NCI-H187 (cell line): ENCODE measurements around the gene SELL.
"Not testable (repeated sequence)": the region's sequence is repeated elsewhere in the genome, so short reads cannot be mapped to it uniquely, and the experiment has no call there.

Source experiments
- DNase-seq, 2 experiments: peaks; one replicate each; lab custom pipeline; 2025; lab: John Stamatoyannopoulos, UW

The SELL gene

DNA sequence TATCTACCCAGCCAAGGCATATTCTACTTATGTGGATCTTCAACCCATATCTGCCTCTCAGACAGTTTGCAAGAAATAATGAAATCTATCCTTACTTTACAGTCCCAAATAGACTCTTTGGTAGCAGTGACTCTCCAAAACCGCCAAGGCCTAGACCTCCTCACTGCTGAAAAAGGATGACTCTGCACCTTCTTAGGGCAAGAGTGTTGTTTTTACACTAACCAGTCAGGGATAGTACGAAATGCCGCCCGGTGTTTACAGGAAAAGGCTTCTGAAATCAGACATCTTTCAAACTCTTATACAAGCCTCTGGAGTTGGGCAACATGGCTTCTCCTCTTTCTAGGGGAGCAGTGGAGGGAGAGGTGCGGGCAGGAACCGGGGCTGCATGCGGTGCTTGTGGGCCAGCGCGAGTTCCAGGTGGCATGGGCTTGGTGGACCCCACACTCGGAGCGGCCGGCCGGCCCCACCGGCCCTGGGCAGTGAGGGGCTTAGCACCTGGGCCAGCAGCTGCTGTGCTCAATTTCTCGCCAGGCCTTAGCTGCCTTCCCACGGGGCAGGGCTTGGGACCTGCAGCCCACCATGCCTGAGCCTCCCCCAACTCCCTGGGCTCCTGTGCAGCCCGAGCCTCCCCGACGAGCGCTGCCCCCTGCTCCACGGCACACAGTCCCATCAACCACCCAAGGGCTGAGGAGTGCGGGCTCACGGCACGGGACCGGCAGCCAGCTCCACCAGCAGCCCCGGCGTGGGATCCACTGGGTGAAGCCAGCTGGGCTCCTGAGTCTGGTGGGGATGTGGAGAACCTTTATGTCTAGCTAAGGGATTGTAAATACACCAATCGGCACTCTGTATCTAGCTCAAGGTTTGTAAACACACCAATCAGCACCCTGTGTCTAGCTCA is 43.5 kb downstream of the SELL start:
- not testable (repeated sequence) for DNase-seq

DNA sequence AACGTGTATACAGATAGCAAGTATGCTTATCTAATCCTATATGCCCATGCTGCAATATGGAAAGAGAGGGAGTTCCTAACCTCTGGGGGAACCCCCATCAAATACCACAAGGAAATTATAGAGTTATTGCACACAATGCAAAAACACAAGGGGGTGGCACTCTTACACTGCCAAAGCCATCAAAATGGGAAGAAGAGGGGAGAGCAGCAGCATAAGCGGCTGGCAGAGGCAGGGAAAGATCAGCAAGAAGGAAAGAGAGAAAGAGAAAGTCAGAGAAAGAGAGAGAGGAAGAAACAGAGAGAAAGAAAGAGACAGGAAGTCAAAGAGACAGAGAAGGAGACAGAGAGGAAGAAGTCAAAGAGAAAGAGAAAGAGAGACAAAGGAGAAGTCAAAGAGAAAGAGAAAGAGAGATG is 44.2 kb downstream of the SELL start:
- DNase-seq, result not testable (repeated sequence)

DNA sequence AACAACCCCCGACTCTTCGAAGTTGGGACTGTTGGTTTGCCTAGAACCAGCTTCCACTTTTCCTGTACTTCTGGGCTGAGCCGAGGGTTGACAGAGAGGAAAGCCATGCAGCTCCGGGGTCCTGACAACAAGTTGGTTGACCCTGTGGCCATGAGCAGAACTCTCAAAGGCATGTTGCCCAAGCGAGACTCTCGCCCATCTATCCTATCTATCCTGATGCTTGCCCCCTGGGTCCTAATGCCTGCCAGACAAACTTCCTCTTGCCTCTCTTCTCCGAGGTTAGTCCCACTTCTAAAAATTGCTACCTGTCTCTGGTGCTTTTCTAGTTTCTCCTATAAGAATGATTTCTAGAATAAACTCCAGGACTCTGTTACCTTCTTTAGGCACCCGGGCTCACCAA is 48.7 kb downstream of the SELL start:
- DNase-seq, result not testable (repeated sequence)

DNA sequence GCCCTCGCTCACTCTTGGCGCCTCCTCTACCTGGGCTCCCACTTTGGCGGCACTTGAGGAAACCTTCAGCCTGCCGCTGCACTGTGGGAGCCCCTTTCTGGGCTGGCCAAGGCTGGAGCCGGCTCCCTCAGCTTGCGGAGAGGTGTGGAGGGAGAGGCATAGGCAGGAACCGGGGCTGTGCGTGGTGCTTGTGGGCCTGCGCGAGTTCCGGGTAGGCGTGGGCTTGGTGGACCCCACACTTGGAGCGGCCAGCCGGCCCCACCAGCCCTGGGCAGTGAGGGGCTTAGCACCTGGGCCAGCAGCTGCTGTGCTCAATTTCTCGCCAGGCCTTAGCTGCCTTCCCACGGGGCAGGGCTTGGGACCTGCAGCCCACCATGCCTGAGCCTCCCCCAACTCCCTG is 50.4 kb downstream of the SELL start:
- DNase-seq, result not testable (repeated sequence)

DNA sequence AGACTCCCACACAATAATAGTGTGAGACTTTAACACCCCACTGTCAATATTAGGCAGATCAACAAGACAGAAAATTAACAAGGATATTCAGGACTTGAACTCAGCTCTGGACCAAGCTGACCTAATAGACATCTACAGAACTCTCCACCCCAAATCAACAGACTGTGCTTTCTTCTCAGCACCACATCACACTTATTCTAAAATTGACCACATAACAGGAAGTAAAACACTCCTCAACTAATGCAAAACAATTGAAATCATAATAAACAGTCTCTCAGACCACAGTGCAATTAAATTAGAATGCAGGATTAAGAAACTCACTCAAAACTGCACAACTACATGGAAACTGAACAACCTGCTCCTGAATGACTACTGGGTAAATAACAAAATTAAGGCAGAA is 52.6 kb downstream of the SELL start:
- not testable (repeated sequence) for DNase-seq

DNA sequence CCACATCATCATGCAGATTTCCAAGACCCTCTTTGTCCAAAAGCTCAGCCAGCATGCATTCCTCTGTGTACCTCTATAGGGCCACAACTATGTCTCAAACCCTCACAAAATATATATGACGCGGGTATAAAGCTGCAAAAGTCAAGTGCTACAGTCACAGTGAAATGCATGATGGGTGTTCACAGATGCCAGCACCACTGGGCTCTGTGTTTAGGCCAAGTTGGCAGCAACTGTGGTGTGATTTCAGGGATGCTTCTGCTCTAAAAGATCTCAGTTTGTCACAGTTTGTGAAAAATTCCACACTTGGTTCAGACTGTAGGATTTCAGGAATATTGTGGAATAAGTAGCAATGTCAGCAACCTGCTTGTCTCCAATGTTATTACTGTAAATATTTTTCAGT is 57.5 kb downstream of the SELL start:
- DNase-seq, result no peak

DNA sequence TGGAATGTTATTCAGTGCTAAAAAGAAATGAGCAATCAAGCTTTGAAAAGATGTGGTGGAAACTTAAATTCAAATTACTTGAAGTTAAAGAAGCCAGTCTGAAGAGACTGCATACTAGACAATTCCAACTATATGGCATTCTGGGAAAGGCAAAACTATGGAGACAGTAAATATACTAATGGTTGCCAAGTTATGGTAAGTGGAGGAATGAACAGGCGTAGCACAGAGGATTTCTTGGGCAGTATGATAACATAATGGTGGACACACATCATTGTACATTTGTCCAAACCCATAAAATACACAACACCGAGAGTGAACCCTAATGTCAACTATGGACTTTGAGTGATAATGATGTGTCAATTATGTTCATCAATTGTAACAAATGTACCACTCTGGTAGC is 60.4 kb downstream of the SELL start:
- no peak for DNase-seq

DNA sequence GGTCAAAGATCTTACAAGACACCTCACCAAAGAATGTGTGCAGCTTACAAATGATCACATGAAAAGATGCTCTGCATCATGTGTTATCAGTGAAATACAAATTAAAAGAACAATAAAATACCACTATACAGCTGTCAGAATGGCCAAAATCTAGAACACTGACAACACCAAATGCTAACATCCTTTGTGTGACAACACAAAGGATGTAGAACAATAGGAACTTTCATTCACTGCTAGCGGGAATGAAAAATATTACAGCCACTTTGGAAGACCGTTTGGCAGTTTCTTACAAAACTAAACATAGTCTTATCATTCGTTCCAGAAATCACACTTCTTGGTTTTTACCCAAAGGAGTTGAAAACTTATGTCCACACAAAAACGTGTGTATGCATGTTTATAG is 60.9 kb downstream of the SELL start:
- DNase-seq, result no peak

DNA sequence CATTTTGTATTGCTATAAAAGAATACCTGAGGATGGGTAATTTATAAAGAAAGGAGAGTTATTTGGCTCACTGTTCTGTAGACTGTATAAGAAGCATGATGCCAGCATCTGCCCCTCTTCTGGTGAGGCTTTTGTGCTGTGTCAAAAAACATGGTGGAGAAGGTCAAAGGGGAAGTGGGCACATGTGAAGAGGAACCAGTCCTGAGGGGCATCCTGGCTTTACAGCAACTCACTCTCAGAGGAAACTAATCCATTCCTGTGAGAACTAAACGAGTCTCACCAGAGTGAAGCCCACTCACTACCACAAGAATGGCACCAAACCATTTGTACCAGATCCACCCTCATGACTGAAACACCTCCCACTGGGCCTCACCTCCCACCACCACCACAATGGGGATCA is 62.7 kb downstream of the SELL start:
- no peak for DNase-seq

DNA sequence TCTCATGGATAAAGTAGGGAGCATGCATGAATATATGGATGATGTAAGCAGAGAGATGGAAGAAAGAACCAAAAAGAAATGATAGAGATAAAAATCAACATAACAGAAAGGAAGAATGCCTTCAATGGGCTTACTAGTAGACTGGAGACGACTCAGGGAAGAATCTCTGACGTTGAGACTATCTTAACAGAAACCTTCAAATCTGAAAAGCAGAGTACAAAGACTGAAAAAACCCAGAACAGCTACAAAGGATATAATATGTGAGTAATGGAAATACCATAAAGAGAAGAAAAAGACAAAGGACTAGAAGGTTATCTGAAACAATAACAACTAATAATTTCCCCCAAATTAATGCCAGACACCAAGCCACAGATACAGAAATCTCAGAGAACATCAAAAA is 63.2 kb downstream of the SELL start:
- DNase-seq, result no peak

DNA sequence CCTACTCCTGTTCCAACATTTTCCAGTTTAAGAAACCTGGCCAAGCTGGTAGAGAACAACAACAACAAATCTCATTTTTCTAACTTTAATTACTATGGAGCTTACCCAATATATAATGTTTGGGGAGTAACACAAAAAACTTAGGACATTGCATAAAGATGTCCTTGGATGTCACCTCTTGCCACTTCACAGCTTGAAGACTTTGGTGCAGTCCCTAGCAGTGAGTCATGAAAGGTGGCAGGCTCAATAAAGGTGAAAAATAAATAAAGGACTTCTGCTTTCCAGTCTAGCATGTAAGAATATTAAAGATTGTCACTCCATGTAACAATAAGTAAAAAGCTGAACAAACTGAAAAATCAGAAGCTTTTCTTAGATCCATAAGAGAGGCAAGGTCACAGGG is 63.9 kb downstream of the SELL start:
- no peak for DNase-seq

DNA sequence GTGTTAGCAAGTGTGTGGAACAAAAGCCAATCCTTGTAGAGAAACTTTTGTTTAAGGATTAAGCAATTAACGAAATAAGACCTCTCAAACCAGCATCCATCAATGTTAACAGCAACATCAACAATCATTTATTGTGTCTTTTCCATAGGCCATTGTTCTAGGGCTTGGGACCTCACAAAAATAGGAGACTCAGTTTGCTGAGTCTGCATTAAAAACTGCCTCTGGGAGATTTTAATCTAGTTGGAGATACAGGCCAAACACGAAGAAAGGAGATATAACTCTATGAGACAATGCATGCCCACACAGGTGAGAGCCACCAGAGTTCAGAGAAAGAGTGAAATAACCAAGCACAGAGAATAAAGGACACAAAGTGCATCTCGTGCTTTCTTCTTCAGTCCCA is 67.1 kb downstream of the SELL start:
- no peak for DNase-seq
